Activated CD4-positive, alpha-beta T cell treated with anti-CD3 and anti-CD28 coated beads for 36 hours (primary cell): ENCODE results near the gene CASK. TPM values are rescaled to one million over a fixed set of nuclear protein-coding genes. Genes with fewer than 3 reads are reported as not detected.

Experiments used
- ATAC-seq: fragments of 200-7000 bp; cut with Tn5 transposase; one replicate; pipeline ENCODE4 v1.10.0; 2021; ENCODE audit warnings: mild to moderate bottlenecking, moderate library complexity
- CTCF ChIA-PET: fragments of 350-600 bp; sonication (Branson Sonifier 250); formaldehyde crosslinking; loops from one replicate; lab custom pipeline; 2021; ENCODE audit warnings: antibody characterized with exemption; lab: Charles Lee
- POLR2A ChIA-PET: fragments of 350-600 bp; sonication (Branson Sonifier 250); formaldehyde crosslinking; loops from one replicate; lab custom pipeline; 2021; ENCODE audit warnings: antibody characterized with exemption, inconsistent platforms; lab: Charles Lee
- DNase-seq: peaks from one replicate; pipeline ENCODE4 v3.0.0-alpha.2; 2020
- H3K27ac Mint-ChIP-seq: one replicate; pipeline ENCODE4 v1.8.0; 2021; ENCODE audit warnings: mixed read lengths
- H3K27me3 Mint-ChIP-seq: one replicate; pipeline ENCODE4 v1.8.0; 2021; ENCODE audit warnings: mixed read lengths
- H3K36me3 Mint-ChIP-seq: one replicate; pipeline ENCODE4 v1.8.0; 2021; ENCODE audit warnings: low read depth, mixed read lengths
- H3K4me1 Mint-ChIP-seq: one replicate; pipeline ENCODE4 v1.8.0; 2021; ENCODE audit warnings: mixed read lengths
- H3K4me3 Mint-ChIP-seq: one replicate; pipeline ENCODE4 v1.8.0; 2021; ENCODE audit warnings: mild to moderate bottlenecking, moderate library complexity, mixed read lengths
- H3K9me3 Mint-ChIP-seq: one replicate; pipeline ENCODE4 v1.8.0; 2021; ENCODE audit warnings: low read depth, mixed read lengths
- intact Hi-C, 2 experiments: fragments of 100-400 bp; cut with DNase I in 1 of 2; cut with micrococcal nuclease in 1 of 2; formaldehyde crosslinking; loops; one replicate each; pipeline versions ENCODE4 v1.14.2 to v1.15.1; 2022 to 2024; cut with DNase I, micrococcal nuclease
- total RNA-seq, 2 experiments: library from RNA; stranded (reverse); gene quantifications; one replicate each; pipeline ENCODE4 v1.2.3, GENCODE V29; 2021

The CASK gene
- total RNA-seq, 2 experiments from 2014 or later, result 14.4 to 15.0 TPM

GRCh38 chrX:41600291-41600690 lies 323.1 kb downstream of the CASK start:
- Mint-ChIP-seq H3K4me1 (peaks cover 8% of the 10 kb centered on the region), H3K9me3 (no peaks in the 10 kb centered on the region), H3K4me3 (no peak overlapping the region), H3K36me3 (no peaks in the 10 kb centered on the region), H3K27me3 (no peaks in the 10 kb centered on the region), H3K27ac (no peak overlapping the region)
- POLR2A ChIA-PET, result no interaction called here
- intact Hi-C loops, result no loop called here
- CTCF ChIA-PET, result no interaction called here
- DNase-seq (no peak), ATAC-seq (no peak)

GRCh38 chrX:41599507-41599906 lies 323.8 kb downstream of the CASK start:
- DNase-seq (no peak), ATAC-seq (no peak)
- H3K27ac Mint-ChIP-seq, result no peak overlapping the region
- ChIA-PET CTCF (no interaction called here), POLR2A (no interaction called here)
- H3K36me3 Mint-ChIP-seq, result no peaks in the 10 kb centered on the region
- no peaks in the 10 kb centered on the region for H3K27me3 Mint-ChIP-seq
- peaks cover 8% of the 10 kb centered on the region for H3K4me1 Mint-ChIP-seq
- intact Hi-C loops, result no loop called here
- H3K9me3 Mint-ChIP-seq, result no peaks in the 10 kb centered on the region
- H3K4me3 Mint-ChIP-seq, result no peak overlapping the region

- Mint-ChIP-seq H3K36me3 (no peaks in the 10 kb centered on the region), H3K4me3 (no peak overlapping the region), H3K9me3 (no peaks in the 10 kb centered on the region), H3K27ac (no peak overlapping the region), H3K27me3 (no peaks in the 10 kb centered on the region), H3K4me1 (peaks cover 8% of the 10 kb centered on the region)
- ChIA-PET POLR2A (no interaction called here), CTCF (no interaction called here)
- intact Hi-C loops, result no loop called here
- DNase-seq (no peak), ATAC-seq (peak; percentile 78)
Observed at GRCh38 chrX:41596596-41596995, 326.8 kb downstream of the CASK start.

GRCh38 chrX:41594634-41595033 lies 328.7 kb downstream of the CASK start:
- Mint-ChIP-seq H3K4me3 (no peak overlapping the region), H3K9me3 (no peaks in the 10 kb centered on the region), H3K27me3 (no peaks in the 10 kb centered on the region), H3K27ac (no peak overlapping the region), H3K4me1 (peaks cover 8% of the 10 kb centered on the region), H3K36me3 (no peaks in the 10 kb centered on the region)
- no peak for DNase-seq
- ChIA-PET CTCF (no interaction called here), POLR2A (no interaction called here)
- ATAC-seq, result no peak
- intact Hi-C loops, result no loop called here

- POLR2A ChIA-PET, result no interaction called here
- ATAC-seq, result no peak
- Mint-ChIP-seq H3K27me3 (no peaks in the 10 kb centered on the region), H3K9me3 (no peaks in the 10 kb centered on the region), H3K27ac (no peak overlapping the region), H3K4me1 (peaks cover 7% of the 10 kb centered on the region), H3K36me3 (no peaks in the 10 kb centered on the region), H3K4me3 (no peak overlapping the region)
- intact Hi-C loops, result no loop called here
- no peak for DNase-seq
- CTCF ChIA-PET, result no interaction called here
Observed at GRCh38 chrX:41591906-41592305, 331.4 kb downstream of the CASK start.

- no peak overlapping the region for H3K4me3 Mint-ChIP-seq
- CTCF ChIA-PET, result no interaction called here
- no peak overlapping the region for H3K27ac Mint-ChIP-seq
Observed at GRCh38 chrX:41590641-41591040, 332.7 kb downstream of the CASK start.

GRCh38 chrX:41589634-41590270 lies 333.6 kb downstream of the CASK start:
- CTCF ChIA-PET, result no interaction called here

More at GRCh38 chrX:41590641-41591040, 332.7 kb downstream of the CASK start:
- ATAC-seq, result no peak
- Mint-ChIP-seq H3K27me3 (no peaks in the 10 kb centered on the region), H3K36me3 (no peaks in the 10 kb centered on the region), H3K9me3 (no peaks in the 10 kb centered on the region), H3K4me1 (no peaks in the 10 kb centered on the region)
- intact Hi-C loops, result no loop called here
- POLR2A ChIA-PET, result no interaction called here
- no peak for DNase-seq

GRCh38 chrX:41588271-41588670 lies 335.1 kb downstream of the CASK start:
- H3K4me1 Mint-ChIP-seq, result no peaks in the 10 kb centered on the region
- H3K9me3 Mint-ChIP-seq, result no peaks in the 10 kb centered on the region
- intact Hi-C loops, result no loop called here
- ChIA-PET POLR2A (no interaction called here), CTCF (no interaction called here)
- peaks cover 3% of the 10 kb centered on the region for H3K36me3 Mint-ChIP-seq
- H3K27me3 Mint-ChIP-seq, result no peaks in the 10 kb centered on the region
- no peak for ATAC-seq
- no peak for DNase-seq
- no peak overlapping the region for H3K27ac Mint-ChIP-seq
- H3K4me3 Mint-ChIP-seq, result no peak overlapping the region

More at GRCh38 chrX:41589634-41590270, 333.6 kb downstream of the CASK start:
- DNase-seq, result no peak
- no peak overlapping the region for H3K4me3 Mint-ChIP-seq
- no peaks in the 10 kb centered on the region for H3K9me3 Mint-ChIP-seq
- POLR2A ChIA-PET, result no interaction called here
- no peaks in the 10 kb centered on the region for H3K27me3 Mint-ChIP-seq
- H3K27ac Mint-ChIP-seq, result no peak overlapping the region
- H3K4me1 Mint-ChIP-seq, result no peaks in the 10 kb centered on the region
- ATAC-seq, result no peak
- intact Hi-C loops, result no loop called here
- peaks cover 2% of the 10 kb centered on the region for H3K36me3 Mint-ChIP-seq

- Mint-ChIP-seq H3K4me3 (no peak overlapping the region), H3K27ac (no peak overlapping the region), H3K9me3 (no peaks in the 10 kb centered on the region), H3K36me3 (peaks cover 22% of the 10 kb centered on the region), H3K27me3 (no peaks in the 10 kb centered on the region), H3K4me1 (peaks cover 2% of the 10 kb centered on the region)
- DNase-seq, result no peak
- intact Hi-C loops, result no loop called here
- CTCF ChIA-PET, result interaction anchor here (0.6 to 1.2 kb wide), 2 partner anchors 179 to 927 kb away, joined by 3 to 5 read pairs; no protein-coding TSS in a partner anchor
- peak; percentile 42 for ATAC-seq
- POLR2A ChIA-PET, result no interaction called here
Observed at GRCh38 chrX:41580423-41581064, 342.8 kb downstream of the CASK start.

- intact Hi-C loops, result no loop called here
- ATAC-seq, result no peak
- H3K4me1 Mint-ChIP-seq, result peaks cover 22% of the 10 kb centered on the region
- peaks cover 6% of the 10 kb centered on the region for H3K36me3 Mint-ChIP-seq
- no peaks in the 10 kb centered on the region for H3K27me3 Mint-ChIP-seq
- H3K9me3 Mint-ChIP-seq, result no peaks in the 10 kb centered on the region
- no peak for DNase-seq
- H3K4me3 Mint-ChIP-seq, result no peak overlapping the region
- ChIA-PET POLR2A (no interaction called here), CTCF (no interaction called here)
- no peak overlapping the region for H3K27ac Mint-ChIP-seq
Observed at GRCh38 chrX:41563876-41564275, 359.5 kb downstream of the CASK start.

GRCh38 chrX:41561045-41561444 lies 362.3 kb downstream of the CASK start:
- Mint-ChIP-seq H3K27ac (peak overlapping the region; percentile 63), H3K4me3 (no peak overlapping the region), H3K27me3 (no peaks in the 10 kb centered on the region), H3K4me1 (peaks cover 35% of the 10 kb centered on the region), H3K9me3 (no peaks in the 10 kb centered on the region), H3K36me3 (no peaks in the 10 kb centered on the region)
- intact Hi-C loops, result no loop called here
- DNase-seq (peak; percentile 51), ATAC-seq (peak; percentile 90)
- POLR2A ChIA-PET, result no interaction called here
- CTCF ChIA-PET, result interaction anchor here (0.9 to 1.5 kb wide), 3 partner anchors 38 to 238 kb away, joined by 3 to 5 read pairs (median 3); no protein-coding TSS in a partner anchor
